Measurements from ENCODE around the gene MMP17. TPM values are rescaled to one million over a fixed set of nuclear protein-coding genes. Genes with fewer than 3 reads are reported as not detected.

MMP17 gene
- total and polyA plus RNA-seq, 10 of the 15 experiments (the other 5 are each of a cell fraction or from before 2014, with no cell fraction given) = 0.11 to 0.28 (median 0.23) TPM; not detected in 7

DNA sequence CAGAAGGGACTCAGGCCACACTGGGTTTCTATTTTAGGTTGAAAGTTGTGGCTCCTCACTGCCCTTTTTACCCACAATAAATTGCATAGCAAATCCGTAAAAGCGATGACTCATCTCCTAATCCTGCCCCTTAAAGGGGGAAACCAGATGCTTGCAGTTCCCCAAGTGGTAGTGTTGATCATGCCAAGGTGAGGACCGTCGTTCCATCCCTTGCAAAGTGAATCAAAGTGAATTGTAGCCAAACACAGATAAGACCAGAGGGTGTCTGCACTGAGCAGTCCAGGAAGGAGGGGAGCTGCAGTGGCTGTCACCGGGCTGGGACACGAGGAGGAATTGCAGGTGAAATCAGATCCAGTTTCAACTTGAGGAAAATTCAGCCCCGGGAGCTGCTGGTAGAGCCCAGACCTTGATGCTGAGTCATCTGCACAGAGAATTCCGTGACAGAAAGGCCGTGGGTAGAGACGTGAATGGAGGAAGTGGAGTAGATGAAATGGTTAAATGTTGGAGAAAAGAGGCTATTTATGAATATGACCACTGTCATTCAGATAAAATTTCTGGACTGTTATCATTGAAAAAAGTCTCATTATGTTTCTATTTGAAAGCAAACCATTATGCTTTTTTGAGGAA is 44.2 kb upstream of the MMP17 start (continued):
- TF ChIP-seq, protein P1, sequence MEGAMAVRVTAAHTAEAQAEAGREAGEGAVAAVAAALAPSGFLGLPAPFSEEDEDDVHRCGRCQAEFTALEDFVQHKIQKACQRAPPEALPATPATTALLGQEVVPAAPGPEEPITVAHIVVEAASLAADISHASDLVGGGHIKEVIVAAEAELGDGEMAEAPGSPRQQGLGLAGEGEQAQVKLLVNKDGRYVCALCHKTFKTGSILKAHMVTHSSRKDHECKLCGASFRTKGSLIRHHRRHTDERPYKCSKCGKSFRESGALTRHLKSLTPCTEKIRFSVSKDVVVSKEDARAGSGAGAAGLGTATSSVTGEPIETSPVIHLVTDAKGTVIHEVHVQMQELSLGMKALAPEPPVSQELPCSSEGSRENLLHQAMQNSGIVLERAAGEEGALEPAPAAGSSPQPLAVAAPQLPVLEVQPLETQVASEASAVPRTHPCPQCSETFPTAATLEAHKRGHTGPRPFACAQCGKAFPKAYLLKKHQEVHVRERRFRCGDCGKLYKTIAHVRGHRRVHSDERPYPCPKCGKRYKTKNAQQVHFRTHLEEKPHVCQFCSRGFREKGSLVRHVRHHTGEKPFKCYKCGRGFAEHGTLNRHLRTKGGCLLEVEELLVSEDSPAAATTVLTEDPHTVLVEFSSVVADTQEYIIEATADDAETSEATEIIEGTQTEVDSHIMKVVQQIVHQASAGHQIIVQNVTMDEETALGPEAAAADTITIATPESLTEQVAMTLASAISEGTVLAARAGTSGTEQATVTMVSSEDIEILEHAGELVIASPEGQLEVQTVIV (IDR thresholded peaks at IDR 0.05; ENCODE audit: borderline replicate concordance, partially characterized antibody) = no peak
- TF ChIP-seq JUNB (IDR thresholded peaks at IDR 0.05) = peak; percentile 40; the same call in 1 of the 2 replicates
- no peak for TF ChIP-seq KLF5 (IDR thresholded peaks at IDR 0.05; ENCODE audit: partially characterized antibody)
- TF ChIP-seq MEF2A (IDR thresholded peaks at IDR 0.05; ENCODE audit: insufficient read depth, low read depth, low read length) = 0 out of 2 replicates have a peak, but pooled peaks have one; percentile 44
- peak; percentile 72 for TF ChIP-seq RUNX3 (IDR thresholded peaks at IDR 0.05; ENCODE audit: low read length)

DNA sequence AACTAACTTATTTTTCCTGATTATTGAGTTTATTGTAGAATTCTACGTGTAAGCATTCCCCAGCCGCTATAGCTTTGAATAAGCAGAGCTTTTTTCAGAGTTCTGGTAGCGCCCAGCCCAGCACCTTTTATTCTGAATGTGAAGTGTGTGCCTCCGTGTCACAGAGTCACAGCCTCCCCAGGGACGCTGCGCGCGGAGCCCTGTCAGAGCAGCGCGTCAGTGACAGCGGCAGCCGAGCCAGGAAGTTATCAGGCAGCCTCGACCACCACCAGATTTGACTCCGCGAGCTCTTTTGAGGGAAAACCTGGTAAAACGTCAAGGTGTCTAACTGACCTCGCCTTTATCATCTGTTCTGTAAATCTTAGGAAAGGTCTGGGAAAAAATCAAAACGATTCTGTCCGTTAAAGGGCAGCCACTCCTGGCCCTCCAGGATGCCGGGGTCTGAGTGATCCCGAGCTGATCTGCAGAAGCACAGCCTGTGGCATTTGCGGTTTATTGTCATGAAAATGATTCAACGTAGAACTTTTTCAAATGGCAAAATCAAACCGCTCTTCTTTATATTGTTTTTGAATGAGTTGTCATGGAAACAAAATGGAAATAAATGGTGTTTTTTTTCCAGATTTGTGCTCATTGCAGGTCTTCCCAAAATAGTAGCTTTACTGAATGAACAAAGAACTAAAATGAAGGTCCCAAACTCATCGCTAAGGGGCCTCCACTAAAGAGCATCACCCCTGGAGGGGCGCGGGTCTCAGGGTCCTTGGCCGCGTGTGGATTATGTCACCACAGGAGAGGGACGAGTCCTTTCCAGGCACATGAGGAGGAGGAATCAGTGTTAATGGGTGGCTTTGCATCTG is 43.1 kb upstream of the MMP17 start:
- peaks cover 3% of the 10 kb centered on the region; the same call in 1 of the 2 replicates for H3K4me1 ChIP-seq (ENCODE audit: control insufficient read depth, insufficient read depth, low read length)
- 95% methylated on average over 30 of the region's 30 CpGs for WGBS (ENCODE audit: insufficient coverage, insufficient replicate concordance, low lambda C conversion rate, missing lambda C conversion rate)
- in situ Hi-C loops (cut with MboI) = no loop called here
- ATAC-seq (no peak), DNase-seq (ENCODE audit: low read depth, low spot score) (no peak), FAIRE-seq (no peak)
- RAD21 ChIA-PET (ENCODE audit: unreplicated experiment) = interaction anchor here (0.8 kb wide), 1 partner anchor 11 kb away, joined by 3 read pairs; no protein-coding TSS in a partner anchor
- no peak overlapping the region for H2AFZ ChIP-seq (ENCODE audit: control insufficient read depth, low read depth, low read length)
- CTCF ChIA-PET = interaction anchor here (1.2 kb wide), 1 partner anchor 11 kb away, joined by 4 read pairs; no protein-coding TSS in a partner anchor
- no peak overlapping the region for H3K4me3 ChIP-seq
- no peak overlapping the region for H3K9ac ChIP-seq (ENCODE audit: control insufficient read depth, insufficient read depth, low read length)
- POLR2A ChIA-PET = interaction anchor here (0.9 kb wide), 1 partner anchor 10 kb away, joined by 3 read pairs; no protein-coding TSS in a partner anchor
- H3K79me2 ChIP-seq (ENCODE audit: control insufficient read depth, insufficient read depth, low read length) = no peaks in the 10 kb centered on the region
- intact Hi-C loops (cut with micrococcal nuclease; ENCODE audit: unreplicated experiment) = no loop called here
- H3K4me2 ChIP-seq (ENCODE audit: control insufficient read depth, insufficient read depth) = no peak overlapping the region
- no peaks in the 10 kb centered on the region for H3K9me3 ChIP-seq (replicated peaks; ENCODE audit: control insufficient read depth, insufficient read depth, low read length)
- SMC1A ChIA-PET (ENCODE audit: uncharacterized antibody, unreplicated experiment) = interaction anchor here (2.3 kb wide), 1 partner anchor 9 kb away, joined by 6 read pairs; no protein-coding TSS in a partner anchor
- no TSS peak for BruUV-seq (replicated peaks)
- H3K36me3 ChIP-seq (ENCODE audit: control insufficient read depth in 2 of 2, insufficient read depth in 2 of 2, low read length in 1 of 2) = peaks cover 15 to 16% of the 10 kb centered on the region in 2 experiments
- H3K27ac ChIP-seq (ENCODE audit: control insufficient read depth, insufficient read depth) = no peak overlapping the region
- H4K20me1 ChIP-seq (ENCODE audit: control insufficient read depth, insufficient read depth) = no peaks in the 10 kb centered on the region
- no peaks in the 10 kb centered on the region for H3K27me3 ChIP-seq (replicated peaks in 1 of 2; ENCODE audit: control insufficient read depth in 2 of 2, insufficient read depth in 2 of 2, low read length in 1 of 2)
- TF ChIP-seq, protein P2, sequence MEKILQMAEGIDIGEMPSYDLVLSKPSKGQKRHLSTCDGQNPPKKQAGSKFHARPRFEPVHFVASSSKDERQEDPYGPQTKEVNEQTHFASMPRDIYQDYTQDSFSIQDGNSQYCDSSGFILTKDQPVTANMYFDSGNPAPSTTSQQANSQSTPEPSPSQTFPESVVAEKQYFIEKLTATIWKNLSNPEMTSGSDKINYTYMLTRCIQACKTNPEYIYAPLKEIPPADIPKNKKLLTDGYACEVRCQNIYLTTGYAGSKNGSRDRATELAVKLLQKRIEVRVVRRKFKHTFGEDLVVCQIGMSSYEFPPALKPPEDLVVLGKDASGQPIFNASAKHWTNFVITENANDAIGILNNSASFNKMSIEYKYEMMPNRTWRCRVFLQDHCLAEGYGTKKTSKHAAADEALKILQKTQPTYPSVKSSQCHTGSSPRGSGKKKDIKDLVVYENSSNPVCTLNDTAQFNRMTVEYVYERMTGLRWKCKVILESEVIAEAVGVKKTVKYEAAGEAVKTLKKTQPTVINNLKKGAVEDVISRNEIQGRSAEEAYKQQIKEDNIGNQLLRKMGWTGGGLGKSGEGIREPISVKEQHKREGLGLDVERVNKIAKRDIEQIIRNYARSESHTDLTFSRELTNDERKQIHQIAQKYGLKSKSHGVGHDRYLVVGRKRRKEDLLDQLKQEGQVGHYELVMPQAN (conservative IDR thresholded peaks at IDR 0.05) = no peak
- TF ChIP-seq CHD2 (IDR thresholded peaks at IDR 0.05; ENCODE audit: borderline replicate concordance, low read depth, low read length) (no peak), BACH1 (IDR thresholded peaks at IDR 0.05; ENCODE audit: borderline replicate concordance) (no peak), NR2F1 (conservative IDR thresholded peaks at IDR 0.05) (no peak), SMAD1 (IDR thresholded peaks at IDR 0.05; ENCODE audit: low read depth, partially characterized antibody) (no peak)
- TF ChIP-seq, protein P3, sequence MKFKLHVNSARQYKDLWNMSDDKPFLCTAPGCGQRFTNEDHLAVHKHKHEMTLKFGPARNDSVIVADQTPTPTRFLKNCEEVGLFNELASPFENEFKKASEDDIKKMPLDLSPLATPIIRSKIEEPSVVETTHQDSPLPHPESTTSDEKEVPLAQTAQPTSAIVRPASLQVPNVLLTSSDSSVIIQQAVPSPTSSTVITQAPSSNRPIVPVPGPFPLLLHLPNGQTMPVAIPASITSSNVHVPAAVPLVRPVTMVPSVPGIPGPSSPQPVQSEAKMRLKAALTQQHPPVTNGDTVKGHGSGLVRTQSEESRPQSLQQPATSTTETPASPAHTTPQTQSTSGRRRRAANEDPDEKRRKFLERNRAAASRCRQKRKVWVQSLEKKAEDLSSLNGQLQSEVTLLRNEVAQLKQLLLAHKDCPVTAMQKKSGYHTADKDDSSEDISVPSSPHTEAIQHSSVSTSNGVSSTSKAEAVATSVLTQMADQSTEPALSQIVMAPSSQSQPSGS (IDR thresholded peaks at IDR 0.05; ENCODE audit: low read length) = no peak

Measured in GM12878 (cell line).